Uterus (tissue), 2 donors: ENCODE measurements around the gene DMAP1.

Experiments
- POLR2A ChIP-seq, 2 donors: fragments of 450-650 bp; IDR thresholded peaks; one replicate each; pipeline ENCODE4 v1.6.1; 2016; ENCODE audit warnings: antibody characterized with exemption in 2 of 2, mild to moderate bottlenecking in 1 of 2, moderate library complexity in 1 of 2
- TF ChIP-seq, protein P1 (sequence below), 4 experiments: fragments of 200-600 bp in 2 of 4; fragments of 450-650 bp in 2 of 4; sonication (generic) in 2 of 4; IDR thresholded peaks; one replicate each; pipeline ENCODE4 v1.5.1; 2016 to 2019; ENCODE audit warnings: antibody characterized with exemption in 4 of 4, mild to moderate bottlenecking in 2 of 4, moderate library complexity in 1 of 4

DNA sequence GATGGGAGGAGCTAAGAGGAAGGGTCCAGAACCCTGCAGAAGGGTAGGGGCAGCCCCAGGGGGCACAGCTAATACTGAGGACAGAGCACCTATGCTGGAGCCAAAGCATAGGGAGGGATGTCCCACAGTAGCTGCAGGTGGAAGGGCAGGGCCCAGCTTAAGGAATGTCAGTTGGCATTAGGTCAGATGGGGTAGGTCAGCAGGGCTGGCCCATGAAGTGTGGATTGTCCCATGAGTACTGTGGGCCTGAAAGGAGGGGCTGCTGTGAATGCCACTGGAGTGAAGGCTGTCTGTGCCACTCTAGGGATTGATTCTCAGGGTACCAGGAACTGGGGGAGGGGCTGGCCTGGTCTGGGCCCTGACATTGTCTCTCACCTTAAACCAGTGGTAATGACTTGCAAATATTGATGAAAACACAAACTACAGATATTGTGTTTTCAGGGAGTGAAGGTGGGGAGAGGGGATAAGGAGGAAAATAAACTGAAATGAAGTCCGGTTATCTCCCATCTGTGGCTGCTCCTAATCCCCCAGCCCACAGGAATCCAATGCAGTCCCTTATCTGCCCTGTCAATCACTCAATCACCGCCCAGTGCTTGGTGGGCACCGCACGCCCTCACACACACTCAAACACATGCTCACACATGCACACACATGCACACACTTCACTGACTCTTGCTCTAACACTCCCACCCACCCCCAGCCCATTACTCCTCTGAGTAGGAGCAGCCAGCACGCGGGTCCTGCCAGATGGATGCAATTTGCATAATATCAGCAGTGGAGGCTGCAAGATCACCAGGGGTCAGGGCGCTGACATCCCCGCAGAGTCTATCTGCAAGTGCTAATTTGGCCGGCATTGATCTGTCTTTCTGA, 27.8 kb downstream of the DMAP1 start:
- no peak for TF ChIP-seq POLR2A (IDR thresholded peaks at IDR 0.05)
- TF ChIP-seq, protein P1, sequence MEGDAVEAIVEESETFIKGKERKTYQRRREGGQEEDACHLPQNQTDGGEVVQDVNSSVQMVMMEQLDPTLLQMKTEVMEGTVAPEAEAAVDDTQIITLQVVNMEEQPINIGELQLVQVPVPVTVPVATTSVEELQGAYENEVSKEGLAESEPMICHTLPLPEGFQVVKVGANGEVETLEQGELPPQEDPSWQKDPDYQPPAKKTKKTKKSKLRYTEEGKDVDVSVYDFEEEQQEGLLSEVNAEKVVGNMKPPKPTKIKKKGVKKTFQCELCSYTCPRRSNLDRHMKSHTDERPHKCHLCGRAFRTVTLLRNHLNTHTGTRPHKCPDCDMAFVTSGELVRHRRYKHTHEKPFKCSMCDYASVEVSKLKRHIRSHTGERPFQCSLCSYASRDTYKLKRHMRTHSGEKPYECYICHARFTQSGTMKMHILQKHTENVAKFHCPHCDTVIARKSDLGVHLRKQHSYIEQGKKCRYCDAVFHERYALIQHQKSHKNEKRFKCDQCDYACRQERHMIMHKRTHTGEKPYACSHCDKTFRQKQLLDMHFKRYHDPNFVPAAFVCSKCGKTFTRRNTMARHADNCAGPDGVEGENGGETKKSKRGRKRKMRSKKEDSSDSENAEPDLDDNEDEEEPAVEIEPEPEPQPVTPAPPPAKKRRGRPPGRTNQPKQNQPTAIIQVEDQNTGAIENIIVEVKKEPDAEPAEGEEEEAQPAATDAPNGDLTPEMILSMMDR (IDR thresholded peaks at IDR 0.05) = no peak
